Spinal cord (tissue), 10 donors: ENCODE results near the gene AKT3. TPM values are rescaled to one million over a fixed set of nuclear protein-coding genes. Genes with fewer than 3 reads are reported as not detected.

Experiments
- DNase-seq, 6 donors: peaks; one replicate each; pipeline versions ENCODE4 v3.0.0 to v3.0.0-alpha.2; 2013 to 2015; ENCODE audit warnings: low spot score in 6 of 6, low read depth in 4 of 6
- H3K27ac ChIP-seq: one replicate; pipeline ENCODE4 v1.5.1; 2013; ENCODE audit warnings: low read depth, low read length, control low read depth
- H3K27me3 ChIP-seq: one replicate; pipeline ENCODE4 v1.6.1; 2013; ENCODE audit warnings: low read length; ENCODE audit not compliant: control insufficient read depth, insufficient read depth
- H3K36me3 ChIP-seq: one replicate; pipeline ENCODE4 v1.6.1; 2013; ENCODE audit warnings: low read length; ENCODE audit not compliant: control insufficient read depth, insufficient read depth
- H3K4me1 ChIP-seq: one replicate; pipeline ENCODE4 v1.6.1; 2013; ENCODE audit warnings: low read length; ENCODE audit not compliant: control insufficient read depth, insufficient read depth
- H3K4me3 ChIP-seq: one replicate; pipeline ENCODE4 v1.5.1; 2013; ENCODE audit warnings: low read depth, low read length, control low read depth
- H3K9me3 ChIP-seq: one replicate; pipeline ENCODE4 v1.6.1; 2013; ENCODE audit warnings: low read length; ENCODE audit not compliant: control insufficient read depth, insufficient read depth
- WGBS: methylation state at CpG from one replicate; pipeline ENCODE4 v1.1.5; 2013; ENCODE audit warnings: missing lambda C conversion rate; ENCODE audit not compliant: insufficient coverage; 5-methylcytosine and 5-hydroxymethylcytosine counted together
- polyA plus RNA-seq, 2 donors: library from polyadenylated mRNA; unstranded; fragments of 120-200 nt; gene quantifications; one replicate each; pipeline ENCODE4 v1.2.1, GENCODE V29; 2013; ENCODE audit not compliant: insufficient read length in 2 of 2
- total RNA-seq, 2 donors: library from RNA; depleted of rRNA in 1 of 2; stranded (reverse); fragments of 120-200 nt in 1 of 2; fragments of >200 nt in 1 of 2; gene quantifications; one replicate each; pipeline versions ENCODE4 v1.2.3 to v1.2.4, GENCODE V29; 2013 to 2014
- donor health status: healthy.

Gene AKT3
- total and polyA plus RNA-seq, 4 donors, result 53.8 to 127 (median 77.4) TPM

DNA sequence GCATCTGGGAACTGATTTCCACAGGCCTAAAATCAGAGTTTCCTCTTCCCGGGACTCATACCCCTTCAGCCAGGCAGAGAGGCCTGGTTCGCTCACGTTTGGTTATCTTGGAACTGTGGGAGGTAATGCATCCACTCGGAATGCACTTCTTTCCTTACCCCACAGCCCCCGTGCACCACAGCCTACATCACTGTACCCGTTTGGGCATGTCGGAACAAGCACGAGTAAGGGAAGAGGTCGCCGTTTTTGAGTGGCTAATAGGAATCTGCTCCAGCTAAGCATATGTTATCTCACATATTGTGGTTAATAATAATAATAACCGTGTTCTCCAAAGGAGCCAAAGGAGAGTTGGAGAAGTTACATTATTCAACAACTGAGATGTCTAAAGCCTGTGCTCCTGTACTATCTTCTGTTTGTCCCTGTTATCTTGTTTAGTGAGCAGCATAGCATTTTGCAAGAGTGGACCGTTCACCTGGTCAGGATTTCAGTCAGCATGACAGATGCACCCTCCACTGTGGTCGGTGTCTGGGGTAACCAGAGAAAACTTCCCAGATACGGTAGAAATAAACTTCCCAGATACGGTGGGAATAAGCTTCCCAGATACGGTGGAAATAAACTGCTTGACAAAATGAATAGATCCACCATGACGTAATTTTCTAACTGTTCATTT is 395.6 kb downstream of the AKT3 start:
- WGBS, result 95% methylated on average over 4 of the region's 17 CpGs
- H3K4me1 ChIP-seq, result no peaks in the 10 kb centered on the region
- no peaks in the 10 kb centered on the region for H3K27me3 ChIP-seq
- H3K9me3 ChIP-seq, result no peaks in the 10 kb centered on the region
- H3K36me3 ChIP-seq, result no peaks in the 10 kb centered on the region
- no peak for DNase-seq
- no peak overlapping the region for H3K4me3 ChIP-seq
- H3K27ac ChIP-seq, result no peak overlapping the region

DNA sequence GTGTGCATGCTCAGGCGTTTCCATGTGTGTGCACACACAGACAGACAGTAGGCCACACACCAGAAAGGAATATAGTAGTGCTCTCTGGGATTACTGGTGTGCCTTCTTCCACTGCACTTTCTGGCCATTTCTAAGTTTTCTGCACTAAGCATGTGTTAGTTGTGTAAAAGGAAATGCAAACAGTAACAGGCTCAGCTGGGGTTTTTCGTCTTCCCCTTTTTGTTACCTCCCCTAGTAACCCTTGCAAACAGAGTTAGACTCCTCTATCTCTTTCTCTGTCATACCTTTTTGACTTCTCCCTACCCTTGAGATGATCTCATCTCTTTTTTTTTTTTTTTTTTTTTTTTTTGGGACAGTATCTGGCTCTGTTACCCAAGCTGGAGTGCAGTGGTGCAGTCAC is 398.0 kb downstream of the AKT3 start:
- Histone ChIP-seq H3K27ac (no peak overlapping the region), H3K4me3 (no peak overlapping the region), H3K4me1 (no peaks in the 10 kb centered on the region), H3K36me3 (no peaks in the 10 kb centered on the region), H3K27me3 (no peaks in the 10 kb centered on the region), H3K9me3 (no peaks in the 10 kb centered on the region)
- no peak for DNase-seq
- no CpG with 5 or more reads among the region's 2 CpGs for WGBS

DNA sequence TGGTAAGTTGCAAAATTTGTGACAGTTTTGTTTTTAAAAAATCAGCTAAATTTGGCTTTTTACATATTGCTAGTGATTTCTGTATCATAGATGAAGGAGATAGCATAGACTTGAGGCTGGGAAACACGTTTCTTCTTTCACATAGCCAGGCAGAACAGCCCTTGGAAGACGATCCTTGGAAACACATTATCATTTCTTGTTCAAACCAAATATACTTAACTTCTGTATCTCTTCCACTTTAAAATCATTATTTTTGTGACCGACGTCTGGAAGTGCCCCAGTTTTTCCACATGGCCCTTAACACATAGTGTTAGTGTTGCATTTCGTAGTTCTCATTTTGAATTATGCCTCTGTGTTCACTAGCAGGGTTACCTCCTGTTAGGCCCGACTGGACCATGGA is 400.7 kb downstream of the AKT3 start:
- Histone ChIP-seq H3K27ac (no peak overlapping the region), H3K9me3 (no peaks in the 10 kb centered on the region), H3K36me3 (no peaks in the 10 kb centered on the region), H3K27me3 (no peaks in the 10 kb centered on the region), H3K4me1 (no peaks in the 10 kb centered on the region), H3K4me3 (no peak overlapping the region)
- 76% methylated on average over 6 of the region's 6 CpGs for WGBS
- peak in 1 of 6 donors; percentile 50 for DNase-seq

DNA sequence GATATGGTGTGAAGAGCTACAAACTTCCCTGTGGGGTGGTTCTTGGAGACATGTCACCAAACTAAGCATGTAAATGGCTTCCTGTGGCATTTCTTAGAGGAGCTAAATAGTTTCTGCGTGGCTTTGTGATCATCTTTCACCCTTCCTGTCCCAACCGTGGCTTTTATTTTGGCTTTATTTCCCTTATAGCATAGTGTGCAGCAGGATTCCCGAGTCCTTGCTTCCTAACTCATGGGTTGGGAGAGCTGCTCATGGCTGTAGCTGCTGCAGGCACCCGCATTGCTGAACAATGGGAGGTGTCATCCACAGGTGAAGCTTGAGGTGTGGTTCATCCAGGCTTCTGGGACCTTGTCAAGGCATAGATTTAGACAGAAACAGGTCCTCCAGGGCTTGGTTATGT is 402.2 kb downstream of the AKT3 start:
- Histone ChIP-seq H3K27me3 (no peaks in the 10 kb centered on the region), H3K9me3 (no peaks in the 10 kb centered on the region), H3K4me1 (no peaks in the 10 kb centered on the region), H3K27ac (no peak overlapping the region), H3K36me3 (no peaks in the 10 kb centered on the region), H3K4me3 (no peak overlapping the region)
- WGBS, result 83% methylated on average over 2 of the region's 4 CpGs
- no peak for DNase-seq

DNA sequence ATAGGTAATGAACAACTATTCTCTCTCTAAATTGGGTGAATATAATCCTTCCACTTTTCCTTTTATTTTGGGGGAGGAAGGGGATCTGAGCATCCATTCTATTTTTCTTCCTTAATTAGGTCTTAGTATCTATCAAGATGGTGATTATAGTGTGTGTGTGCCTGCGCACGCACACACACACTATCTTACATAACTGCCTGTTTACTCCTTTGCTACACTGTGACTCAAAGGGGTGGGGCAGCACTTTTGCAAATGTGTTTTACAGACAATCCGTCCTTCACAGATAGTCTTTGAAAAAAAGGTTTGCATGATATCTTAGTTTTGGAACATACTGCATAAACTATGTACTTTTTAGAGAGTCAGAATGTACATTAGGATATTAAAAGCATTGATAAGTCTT is 402.7 kb downstream of the AKT3 start:
- no peak overlapping the region for H3K27ac ChIP-seq
- H3K9me3 ChIP-seq, result no peaks in the 10 kb centered on the region
- H3K4me3 ChIP-seq, result no peak overlapping the region
- no peaks in the 10 kb centered on the region for H3K36me3 ChIP-seq
- no peaks in the 10 kb centered on the region for H3K27me3 ChIP-seq
- no peak for DNase-seq
- no peaks in the 10 kb centered on the region for H3K4me1 ChIP-seq
- no CpG with 5 or more reads among the region's 3 CpGs for WGBS

DNA sequence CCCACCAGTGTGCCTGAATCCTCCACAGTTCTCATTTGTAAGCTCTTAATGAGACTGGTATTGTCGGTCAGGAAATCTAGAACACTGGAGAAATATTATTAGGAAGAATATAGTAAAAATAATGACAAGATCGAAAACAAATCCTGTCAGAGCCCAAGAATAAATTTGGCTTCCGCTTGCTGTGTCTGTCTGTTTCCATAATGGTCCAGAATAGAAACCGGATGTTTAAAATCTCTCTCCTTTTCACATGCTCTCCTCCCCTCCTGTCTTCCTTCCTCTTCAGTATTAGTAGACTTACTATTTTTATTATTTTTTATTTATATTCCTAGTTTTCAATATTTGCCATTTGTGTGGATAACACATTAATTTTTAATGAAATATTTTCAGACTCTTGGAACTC is 406.5 kb downstream of the AKT3 start:
- no peak overlapping the region for H3K27ac ChIP-seq
- H3K4me3 ChIP-seq, result no peak overlapping the region

DNA sequence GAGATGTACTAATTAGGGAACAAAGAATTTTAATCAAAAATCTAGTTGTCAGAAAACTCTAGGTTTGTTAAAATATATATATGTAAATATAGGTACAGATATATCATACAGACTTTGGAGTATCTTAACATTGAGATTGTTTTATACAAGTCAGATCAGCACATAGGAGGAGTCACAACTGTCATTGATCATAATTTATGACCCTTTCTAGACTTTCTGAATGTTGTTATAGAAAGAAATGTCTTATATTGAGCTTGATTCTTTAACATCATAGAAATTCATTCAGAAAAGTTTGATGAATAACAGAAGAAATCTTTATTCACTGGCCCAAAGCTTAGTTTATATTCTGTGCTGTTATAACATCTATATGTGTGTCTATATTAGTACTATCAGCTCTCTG is 408.4 kb downstream of the AKT3 start:
- no peaks in the 10 kb centered on the region for H3K9me3 ChIP-seq
- no peaks in the 10 kb centered on the region for H3K27me3 ChIP-seq
- H3K4me1 ChIP-seq, result no peaks in the 10 kb centered on the region
- H3K36me3 ChIP-seq, result peaks cover 4% of the 10 kb centered on the region
- no peak overlapping the region for H3K27ac ChIP-seq
- no peak for DNase-seq
- no peak overlapping the region for H3K4me3 ChIP-seq

More for the DNA sequence above, 406.5 kb downstream of the AKT3 start:
- H3K4me1 ChIP-seq, result no peaks in the 10 kb centered on the region
- no peaks in the 10 kb centered on the region for H3K36me3 ChIP-seq
- WGBS, result 73% methylated on average over 3 of the region's 4 CpGs
- H3K27me3 ChIP-seq, result no peaks in the 10 kb centered on the region
- no peak for DNase-seq
- no peaks in the 10 kb centered on the region for H3K9me3 ChIP-seq

DNA sequence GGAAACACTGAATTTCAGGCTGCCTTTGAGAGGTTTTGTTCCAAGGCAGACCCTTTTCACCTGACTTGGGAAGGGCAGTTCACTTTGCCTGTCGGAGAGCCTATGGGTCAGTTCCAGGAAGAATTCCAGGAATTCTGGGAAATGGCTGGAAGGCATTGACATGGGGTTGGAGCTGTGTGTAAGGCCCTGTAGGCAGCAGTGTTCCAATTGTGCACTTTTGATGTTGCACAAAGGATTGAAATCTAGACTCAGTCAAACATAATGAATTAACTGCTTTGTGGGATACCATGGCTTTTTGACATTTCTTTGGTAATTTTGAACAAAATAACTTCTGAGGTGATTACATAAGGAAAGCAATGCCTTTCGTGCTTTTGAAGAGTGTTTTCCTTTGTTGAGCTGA is 409.6 kb downstream of the AKT3 start:
- Histone ChIP-seq H3K36me3 (peaks cover 4% of the 10 kb centered on the region), H3K27ac (no peak overlapping the region), H3K4me1 (no peaks in the 10 kb centered on the region), H3K27me3 (no peaks in the 10 kb centered on the region), H3K4me3 (no peak overlapping the region), H3K9me3 (no peaks in the 10 kb centered on the region)
- no peak for DNase-seq
- WGBS, result 57% methylated on average over 2 of the region's 2 CpGs

DNA sequence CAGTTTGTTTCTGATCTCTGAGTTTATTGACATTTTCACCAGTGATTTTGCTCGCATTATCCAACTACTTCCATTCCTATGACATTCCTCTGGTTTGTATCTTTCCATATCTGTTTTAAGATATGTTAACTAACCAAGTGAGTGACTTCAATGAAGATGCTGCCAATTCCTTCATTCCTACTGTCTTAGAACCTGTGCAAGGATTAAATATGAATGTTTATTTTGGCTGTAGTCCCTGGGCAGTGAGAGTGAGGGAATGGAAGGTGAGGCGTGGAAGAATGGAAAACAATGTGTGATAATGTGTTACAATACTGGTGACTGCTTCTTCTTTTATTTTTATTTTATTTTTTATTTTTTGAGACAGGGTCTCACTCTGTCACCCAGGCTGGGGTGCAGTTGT is 411.2 kb downstream of the AKT3 start:
- Histone ChIP-seq H3K27me3 (no peaks in the 10 kb centered on the region), H3K27ac (no peak overlapping the region), H3K4me3 (no peak overlapping the region), H3K36me3 (peaks cover 4% of the 10 kb centered on the region), H3K9me3 (no peaks in the 10 kb centered on the region), H3K4me1 (no peaks in the 10 kb centered on the region)
- no peak for DNase-seq
- no CpG with 5 or more reads among the region's 2 CpGs for WGBS
